Smooth muscle cell (in vitro differentiated cells): ENCODE data around the gene CALD1. TPM values are rescaled to one million over a fixed set of nuclear protein-coding genes. Genes with fewer than 3 reads are reported as not detected.

Source experiments
- DNase-seq: peaks from one replicate; lab custom pipeline; 2025; ENCODE audit not compliant: unreplicated experiment; lab: John Stamatoyannopoulos, UW
- H2AFZ ChIP-seq: fragments of 200-600 bp; sonication (generic); 2 replicates; pipeline ENCODE4 v1.6.0; 2016; ENCODE audit warnings: antibody characterized with exemption, low read depth, mild to moderate bottlenecking
- H3F3A ChIP-seq: fragments of 200-600 bp; sonication (generic); 2 replicates; pipeline ENCODE4 v1.6.0; 2017; ENCODE audit warnings: antibody characterized with exemption, low read depth
- H3K27ac ChIP-seq: fragments of 200-600 bp; sonication (generic); 2 replicates; pipeline ENCODE4 v1.5.1; 2016; ENCODE audit warnings: low read depth, mild to moderate bottlenecking
- H3K27me3 ChIP-seq: fragments of 200-600 bp; sonication (generic); 2 replicates; pipeline ENCODE4 v1.6.1; 2016; ENCODE audit warnings: low read depth, mild to moderate bottlenecking
- H3K36me3 ChIP-seq: fragments of 200-600 bp; sonication (generic); 2 replicates; pipeline ENCODE4 v1.5.1; 2016; ENCODE audit warnings: low read depth
- H3K4me1 ChIP-seq: fragments of 200-600 bp; sonication (generic); 2 replicates; pipeline ENCODE4 v1.5.1; 2016; ENCODE audit warnings: low read depth
- H3K4me2 ChIP-seq: fragments of 200-600 bp; sonication (generic); 2 replicates; pipeline ENCODE4 v1.6.0; 2016; ENCODE audit warnings: mild to moderate bottlenecking
- H3K4me3 ChIP-seq: fragments of 200-600 bp; sonication (generic); 2 replicates; pipeline ENCODE4 v1.5.1; 2016; ENCODE audit warnings: mild to moderate bottlenecking
- H3K79me2 ChIP-seq: fragments of 200-600 bp; sonication (generic); 2 replicates; pipeline ENCODE4 v1.6.0; 2016; ENCODE audit warnings: low read depth, mild to moderate bottlenecking
- H3K9ac ChIP-seq: fragments of 200-600 bp; sonication (generic); 2 replicates; pipeline ENCODE4 v1.6.0; 2016; ENCODE audit warnings: low read depth
- H3K9me3 ChIP-seq: fragments of 200-600 bp; sonication (generic); replicated peaks from 2 replicates; pipeline ENCODE4 v1.5.1; 2016; ENCODE audit warnings: low read depth
- H4K20me1 ChIP-seq: fragments of 200-600 bp; sonication (generic); 2 replicates; pipeline ENCODE4 v1.6.0; 2016; ENCODE audit warnings: low read depth
- CTCF ChIP-seq: fragments of 200-600 bp; sonication (generic); IDR thresholded peaks from 2 replicates; pipeline ENCODE4 v1.5.1; 2017; ENCODE audit warnings: borderline replicate concordance, mild to moderate bottlenecking, antibody characterized with exemption; ENCODE audit not compliant: insufficient read depth, poor library complexity, severe bottlenecking
- WGBS: methylation state at CpG from one replicate; pipeline ENCODE4 v1.1.7; 2016; ENCODE audit warnings: low lambda C conversion rate; 5-methylcytosine and 5-hydroxymethylcytosine counted together
- polyA plus RNA-seq: library from polyadenylated mRNA; unstranded; fragments of >200 nt; fragmentation: Nextera tagmentation; extraction: Ambion mirVana; gene quantifications from 2 replicates; pipeline ENCODE4 v1.2.1, GENCODE V29; 2016
- total RNA-seq: library from RNA; depleted of rRNA; stranded (reverse); fragments of >200 nt; gene quantifications from 2 replicates; pipeline ENCODE4 v1.2.3, GENCODE V29; 2014

The CALD1 gene
- total and polyA plus RNA-seq, 2 experiments from 2014 or later, result 948 to 1,552 TPM

DNA sequence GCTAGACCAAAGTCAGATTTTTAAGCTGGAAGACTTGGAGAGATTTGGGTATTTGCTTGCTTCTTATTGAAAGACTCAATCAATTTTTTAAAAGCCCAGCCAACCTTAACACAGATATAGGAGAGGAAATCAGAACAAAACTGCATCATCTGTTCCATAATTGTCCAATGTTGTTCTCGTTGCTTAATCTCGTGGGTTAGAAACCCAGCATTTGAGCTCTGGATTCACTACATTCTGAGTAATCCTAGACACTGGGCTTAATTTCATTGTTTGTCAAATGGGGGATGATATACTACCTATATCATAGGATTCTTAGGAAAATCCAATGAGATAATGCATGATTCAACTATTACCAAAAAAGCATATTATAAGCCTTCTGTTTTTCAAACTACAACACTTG, 48.9 kb downstream of the CALD1 start:
- no peak for DNase-seq

GRCh38 chr7:134829380-134829986, 50.0 kb downstream of the CALD1 start:
- H3K79me2 ChIP-seq, result peaks cover 100% of the 10 kb centered on the region
- TF ChIP-seq CTCF, result no peak
- no peaks in the 10 kb centered on the region for H3K9me3 ChIP-seq
- H3K36me3 ChIP-seq, result no peaks in the 10 kb centered on the region
- peak overlapping the region; percentile 86 for H3K4me2 ChIP-seq
- peak overlapping the region; percentile 98 for H3K27ac ChIP-seq
- H4K20me1 ChIP-seq, result peaks cover 69% of the 10 kb centered on the region
- H3K27me3 ChIP-seq, result no peaks in the 10 kb centered on the region
- H3F3A ChIP-seq, result peaks cover 76% of the 10 kb centered on the region
- no peak overlapping the region for H2AFZ ChIP-seq
- H3K4me3 ChIP-seq, result no peak overlapping the region
- no peak for DNase-seq
- no peak overlapping the region for H3K9ac ChIP-seq
- peaks cover 41% of the 10 kb centered on the region for H3K4me1 ChIP-seq
- WGBS, result 67% methylated on average over 3 of the region's 3 CpGs

More for the DNA sequence above, 48.9 kb downstream of the CALD1 start:
- no peak for TF ChIP-seq CTCF
- Histone ChIP-seq H3K79me2 (peaks cover 98% of the 10 kb centered on the region), H3K9ac (no peak overlapping the region), H3K27ac (peak overlapping the region; percentile 98), H3K9me3 (no peaks in the 10 kb centered on the region), H3K4me3 (no peak overlapping the region), H3K4me1 (peaks cover 50% of the 10 kb centered on the region), H3K4me2 (peak overlapping the region; percentile 86), H3F3A (peaks cover 77% of the 10 kb centered on the region), H4K20me1 (peaks cover 58% of the 10 kb centered on the region), H2AFZ (no peak overlapping the region), H3K27me3 (no peaks in the 10 kb centered on the region), H3K36me3 (no peaks in the 10 kb centered on the region)
- 39% methylated on average over 2 of the region's 2 CpGs for WGBS

- Histone ChIP-seq H4K20me1 (peaks cover 92% of the 10 kb centered on the region), H2AFZ (no peak overlapping the region), H3K79me2 (peaks cover 99% of the 10 kb centered on the region), H3K4me1 (peaks cover 27% of the 10 kb centered on the region), H3K4me2 (peak overlapping the region; percentile 27), H3K27me3 (no peaks in the 10 kb centered on the region), H3K9me3 (no peaks in the 10 kb centered on the region), H3K4me3 (no peak overlapping the region), H3K9ac (peak overlapping the region; percentile 3), H3F3A (peaks cover 68% of the 10 kb centered on the region), H3K36me3 (no peaks in the 10 kb centered on the region), H3K27ac (peak overlapping the region; percentile 98)
- WGBS, result 65% methylated on average over 15 of the region's 15 CpGs
- no peak for DNase-seq
- no peak for TF ChIP-seq CTCF
Measured at GRCh38 chr7:134831862-134832261, 52.4 kb downstream of the CALD1 start.

DNA sequence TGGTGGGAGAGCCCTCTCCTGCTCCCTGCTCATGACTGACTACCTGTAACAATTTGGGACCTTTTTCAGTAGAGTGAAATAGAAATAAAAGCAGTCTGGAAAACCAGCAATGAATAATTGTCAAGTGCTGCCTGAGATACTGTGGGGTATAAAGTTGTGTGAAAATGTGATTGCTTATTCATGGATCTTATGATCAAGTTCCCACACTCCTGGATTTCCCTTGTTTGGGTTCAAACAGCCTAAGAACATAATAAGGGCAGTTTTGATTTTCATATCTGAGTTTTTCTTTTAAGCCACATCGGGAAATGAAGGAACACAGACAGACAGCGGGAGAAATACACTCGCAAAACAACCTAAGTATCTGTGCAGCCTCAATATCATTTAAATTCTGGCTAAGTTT, 52.9 kb downstream of the CALD1 start:
- H3K79me2 ChIP-seq, result peaks cover 99% of the 10 kb centered on the region
- no peak overlapping the region for H3K4me3 ChIP-seq
- peaks cover 23% of the 10 kb centered on the region for H3K4me1 ChIP-seq
- H3K27ac ChIP-seq, result peak overlapping the region; percentile 98
- 71% methylated on average over 3 of the region's 3 CpGs for WGBS
- DNase-seq, result no peak
- H3K27me3 ChIP-seq, result no peaks in the 10 kb centered on the region
- peak overlapping the region; percentile 27 for H3K4me2 ChIP-seq
- no peaks in the 10 kb centered on the region for H3K36me3 ChIP-seq
- no peak overlapping the region for H2AFZ ChIP-seq
- H4K20me1 ChIP-seq, result peaks cover 97% of the 10 kb centered on the region
- TF ChIP-seq CTCF, result no peak
- peaks cover 67% of the 10 kb centered on the region for H3F3A ChIP-seq
- peak overlapping the region; percentile 3 for H3K9ac ChIP-seq
- no peaks in the 10 kb centered on the region for H3K9me3 ChIP-seq
